ENCODE results near the gene TUBG1. TPM values are rescaled to one million over a fixed set of nuclear protein-coding genes. Genes with fewer than 3 reads are reported as not detected.

The TUBG1 gene
- total and polyA plus RNA-seq, 9 of the 15 experiments (the other 6 are each of a cell fraction or from before 2014, with no cell fraction given), result 33.1 to 147 (median 66.0) TPM

- TF ChIP-seq ZNF639 (CRISPR knock-in tag; conservative IDR thresholded peaks at IDR 0.05 in 1 of 2, IDR thresholded peaks at IDR 0.05 in 1 of 2) (no peak), PTTG1 (tag; IDR thresholded peaks at IDR 0.05; ENCODE audit: low read depth) (no peak), TBP (optimal IDR thresholded peaks at IDR 0.05; ENCODE audit: low read depth, low read length) (peak; percentile 24), TARDBP (IDR thresholded peaks at IDR 0.05) (peak; percentile 45; the same call in 1 of the 2 replicates), ZNF398 (CRISPR knock-in tag; IDR thresholded peaks at IDR 0.05) (no peak), NCOA2 (IDR thresholded peaks at IDR 0.05; ENCODE audit: partially characterized antibody in 2 of 2) (no peak), ZNF444 (CRISPR knock-in tag; IDR thresholded peaks at IDR 0.05) (no peak), ETS1 (conservative IDR thresholded peaks at IDR 0.05; ENCODE audit: control insufficient read depth, low read depth, low read length) (no peak), FOXJ3 (CRISPR knock-in tag; IDR thresholded peaks at IDR 0.05) (no peak), GATA2 (CRISPR knock-in tag; IDR thresholded peaks at IDR 0.05) (peak; percentile 52), POLR3A (IDR thresholded peaks at IDR 0.05; ENCODE audit: borderline replicate concordance, extremely low read depth, insufficient read depth, insufficient read length) (no peak), ZNF695 (CRISPR knock-in tag; IDR thresholded peaks at IDR 0.05) (no peak), TSC22D4 (tag; IDR thresholded peaks at IDR 0.05) (no peak), LARP7 (IDR thresholded peaks at IDR 0.05) (no peak), KDM4B (IDR thresholded peaks at IDR 0.05; ENCODE audit: borderline replicate concordance in 2 of 2, low read depth in 1 of 2) (no peak), ZFPM2 (CRISPR knock-in tag; IDR thresholded peaks at IDR 0.05) (no peak), MCM7 (IDR thresholded peaks at IDR 0.05) (no peak), ZEB2 (IDR thresholded peaks at IDR 0.05) (peak; percentile 47; the same call in 1 of the 2 replicates), PYGO2 (tag; IDR thresholded peaks at IDR 0.05) (no peak), ZNF197 (CRISPR knock-in tag; IDR thresholded peaks at IDR 0.05; ENCODE audit: low read depth) (no peak), FOXO4 (CRISPR knock-in tag; IDR thresholded peaks at IDR 0.05) (no peak), CTCF (IDR thresholded peaks at IDR 0.05 in 2 of 3, conservative IDR thresholded peaks at IDR 0.05 in 1 of 3; ENCODE audit: insufficient read depth in 2 of 3, low read depth in 1 of 3, low read length in 3 of 3) (no peak)
Observed at GRCh38 chr17:42632949-42633444, 23.5 kb downstream of the TUBG1 start (continued).
